GM18907 (cell line): ENCODE results near the gene PLA2G2D.

ENCODE experiments used
- ATAC-seq: cut with Tn5 transposase; IDR thresholded peaks from one replicate; pipeline ENCODE4 v1.9.1; 2021; ENCODE audit warnings: mild to moderate bottlenecking, moderate library complexity; ENCODE audit not compliant: unreplicated experiment

PLA2G2D gene

GRCh38 chr1:20090641-20091040 is 28.7 kb downstream of the PLA2G2D start:
- no peak for ATAC-seq

DNA sequence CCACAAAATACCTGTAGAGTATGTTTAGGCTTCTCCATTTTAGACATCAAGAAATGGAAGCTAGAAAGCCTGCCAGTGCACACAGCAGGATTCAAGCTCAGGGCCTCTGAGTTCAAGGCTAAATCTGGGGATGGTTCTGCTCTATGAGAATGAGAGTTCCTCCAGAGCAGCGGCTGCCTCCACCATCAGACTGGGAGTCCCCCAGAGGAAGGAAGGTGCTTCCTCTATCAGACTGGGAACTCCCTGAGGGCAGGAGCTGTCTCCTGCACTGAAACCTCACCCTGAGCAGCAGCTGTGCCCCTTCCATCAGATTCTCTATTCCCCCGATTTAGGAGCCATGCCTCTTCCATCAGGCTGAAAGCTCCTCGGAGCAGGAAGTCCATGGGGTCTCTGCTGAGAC is 29.2 kb downstream of the PLA2G2D start:
- ATAC-seq: no peak

- ATAC-seq: no peak
These were observed 29.8 kb downstream of the PLA2G2D start for GRCh38 chr1:20089328-20090077.

GRCh38 chr1:20087668-20088067 is 31.7 kb downstream of the PLA2G2D start:
- no peak for ATAC-seq

- no peak for ATAC-seq
These were observed 32.5 kb downstream of the PLA2G2D start for GRCh38 chr1:20086800-20087199.

DNA sequence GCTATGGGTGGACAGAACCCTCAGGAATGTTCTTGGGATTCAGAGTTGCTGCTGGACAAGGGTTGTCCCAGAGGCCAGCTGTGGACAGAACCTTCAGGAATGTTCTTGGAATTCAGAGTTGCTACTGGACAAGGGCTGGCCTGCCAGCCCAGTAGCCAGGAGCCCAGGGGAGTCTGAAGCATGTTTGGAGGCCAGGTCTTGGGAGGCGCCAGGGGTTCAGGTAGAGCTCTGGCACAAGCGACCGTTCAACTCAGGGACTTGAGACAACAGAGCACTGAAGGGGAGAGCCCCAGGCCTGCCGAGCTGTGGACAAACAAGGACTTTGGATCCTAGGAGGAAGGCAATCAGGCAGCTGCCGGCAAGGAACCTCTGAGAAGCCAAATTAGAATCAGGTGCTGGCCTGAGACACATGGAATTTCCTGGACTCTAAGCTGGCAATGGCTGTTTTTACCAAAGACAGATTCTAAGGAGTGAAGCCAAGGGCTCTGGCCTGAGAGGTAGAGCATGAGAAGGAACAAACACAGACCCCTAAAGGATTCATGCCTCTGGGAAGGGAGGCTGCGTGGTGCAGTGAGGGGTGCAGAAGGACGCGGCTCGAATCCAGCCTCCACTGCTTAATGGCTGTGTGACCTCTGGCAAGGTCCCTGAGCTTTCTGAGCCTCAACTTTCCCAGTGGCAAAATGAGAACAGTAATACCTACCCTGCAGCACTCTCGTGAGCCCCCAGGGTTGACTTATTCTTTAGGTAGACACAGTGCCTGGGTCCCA is 36.0 kb downstream of the PLA2G2D start:
- ATAC-seq: no peak

DNA sequence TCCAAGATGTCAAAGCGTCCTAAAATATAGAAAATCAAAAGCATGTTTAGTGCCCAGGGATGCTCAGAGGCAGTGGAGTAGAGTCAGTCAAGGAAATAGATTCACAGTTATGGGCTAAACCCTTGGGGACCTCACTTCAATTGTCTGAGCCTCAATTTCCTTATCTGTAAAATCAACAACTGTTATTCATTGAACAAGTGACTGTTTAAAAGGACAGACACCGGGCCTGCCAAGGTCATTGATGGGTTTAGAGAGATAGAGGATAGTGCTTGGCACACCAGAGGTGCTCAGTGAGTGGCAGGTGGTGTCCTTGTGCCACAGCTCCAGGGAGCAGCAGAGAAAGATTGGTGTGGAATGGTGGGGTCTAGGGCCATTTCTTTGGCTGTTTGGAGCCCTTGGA is 36.6 kb downstream of the PLA2G2D start:
- no peak for ATAC-seq

DNA sequence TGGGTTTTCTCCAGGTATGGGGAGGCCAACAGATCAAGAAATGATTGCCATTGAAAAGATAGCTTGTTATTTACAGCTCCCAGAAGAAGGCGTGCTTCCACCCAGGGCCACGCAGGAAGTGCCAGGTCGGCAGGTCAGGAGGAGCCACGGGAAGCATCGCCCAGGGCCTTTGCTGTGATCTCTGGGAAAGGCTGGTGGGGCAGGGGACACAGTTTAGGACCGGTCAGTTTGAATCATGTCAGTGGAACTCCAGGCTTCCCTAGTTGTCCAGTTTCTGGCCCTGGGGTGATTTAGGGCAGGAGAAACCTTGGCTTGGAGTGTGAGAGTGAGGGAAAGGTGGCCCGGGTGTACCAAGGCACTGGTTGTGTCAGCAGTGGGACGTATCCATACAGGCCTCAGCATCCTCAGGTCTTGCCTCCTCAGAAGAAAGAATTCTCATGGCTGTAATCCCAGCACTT is 38.0 kb downstream of the PLA2G2D start:
- no peak for ATAC-seq

GRCh38 chr1:20080441-20081352 is 38.6 kb downstream of the PLA2G2D start:
- ATAC-seq: peak; percentile 56

- ATAC-seq: no peak
These were observed 39.6 kb downstream of the PLA2G2D start for GRCh38 chr1:20079661-20080305.

- ATAC-seq: no peak
These were observed 40.6 kb downstream of the PLA2G2D start for GRCh38 chr1:20078711-20079110.

GRCh38 chr1:20078171-20078651 is 41.1 kb downstream of the PLA2G2D start:
- peak; percentile 51 for ATAC-seq

GRCh38 chr1:20076710-20077461 is 42.5 kb downstream of the PLA2G2D start:
- no peak for ATAC-seq

DNA sequence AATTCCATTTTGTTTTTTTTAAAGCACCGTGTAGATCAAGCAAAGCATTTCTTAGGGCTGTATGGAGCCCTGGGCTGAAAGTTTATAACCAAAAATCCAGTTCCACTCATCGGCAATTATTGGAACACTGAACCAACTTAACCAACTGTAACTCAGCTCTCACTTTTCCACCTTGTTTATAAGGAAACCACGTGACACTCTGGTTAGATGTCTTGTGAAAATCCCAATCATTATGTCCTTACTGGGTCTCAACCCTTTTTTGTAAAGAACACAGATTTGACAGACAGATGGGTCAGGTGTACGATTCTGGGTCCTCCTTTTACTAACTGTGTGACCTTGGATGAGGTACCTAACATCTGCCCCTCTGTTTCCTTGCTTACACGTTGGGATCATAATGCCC is 43.1 kb downstream of the PLA2G2D start:
- ATAC-seq: no peak

DNA sequence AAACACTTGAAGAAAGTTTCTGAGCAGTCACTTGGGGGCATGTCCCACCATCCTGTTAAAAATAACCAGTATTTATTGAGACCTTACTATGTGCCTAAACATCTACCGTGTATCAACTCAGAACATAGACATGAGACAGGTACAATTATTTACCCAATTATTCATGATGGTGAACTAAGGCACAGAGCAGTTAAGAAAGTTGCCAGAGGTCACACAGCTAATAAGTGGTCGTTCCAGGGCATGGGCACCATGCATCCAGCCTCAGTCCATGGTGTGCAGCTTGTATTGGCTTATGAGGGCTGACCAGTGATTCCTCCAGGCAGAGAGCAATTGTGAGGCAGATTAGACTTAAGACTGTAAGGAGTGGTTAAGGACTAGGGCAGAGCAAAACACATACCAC is 44.0 kb downstream of the PLA2G2D start:
- no peak for ATAC-seq

GRCh38 chr1:20074725-20075171 is 44.6 kb downstream of the PLA2G2D start:
- no peak for ATAC-seq

GRCh38 chr1:20074055-20074724 is 45.1 kb downstream of the PLA2G2D start:
- ATAC-seq: no peak

GRCh38 chr1:20073256-20073655 is 46.1 kb downstream of the PLA2G2D start:
- ATAC-seq: no peak

DNA sequence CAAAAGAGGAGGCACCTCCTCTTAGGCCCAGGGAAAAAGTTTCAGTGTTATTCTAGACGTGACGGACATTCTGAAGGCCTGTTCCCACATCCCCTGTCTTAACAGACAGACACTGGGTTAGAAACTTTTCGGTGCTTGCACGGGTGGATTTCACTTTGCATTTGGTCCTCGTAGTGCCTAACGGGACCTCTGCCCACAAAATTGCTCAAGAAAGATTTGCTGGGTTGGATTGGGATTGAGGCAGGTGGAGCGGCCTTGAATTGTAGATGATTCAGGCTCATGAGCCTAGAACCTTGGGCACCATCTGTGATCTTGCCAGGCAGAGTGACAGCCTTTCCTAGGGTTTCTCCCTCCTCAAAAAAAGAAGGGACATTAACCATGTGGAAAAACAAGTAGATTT is 46.6 kb downstream of the PLA2G2D start:
- no peak for ATAC-seq
